Psoas muscle (tissue), 8 donors: Measurements from ENCODE around the gene COLEC12. TPM values are rescaled to one million over a fixed set of nuclear protein-coding genes. Genes with fewer than 3 reads are reported as not detected.
A peak's percentile ranks its signal among the peaks of the same experiment; 100 is the strongest.

Experiments
- ATAC-seq, 4 donors: fragments of 200-7000 bp; cut with Tn5 transposase; one replicate each; pipeline ENCODE4 v1.9.1; 2020; ENCODE audit warnings: moderate library complexity in 3 of 4, mild to moderate bottlenecking in 2 of 4
- DNase-seq, 2 donors: peaks; one replicate each; pipeline ENCODE4 v3.0.0-alpha.2; 2020
- H3K27ac ChIP-seq: fragments of 200-600 bp; one replicate; pipeline ENCODE4 v1.8.0; 2022
- H3K27me3 ChIP-seq, 3 donors: fragments of 200-600 bp in 1 of 3; one replicate each; pipeline versions ENCODE4 v1.6.1 to v1.8.0; 2013 to 2022; ENCODE audit warnings: low read length in 2 of 3, mild to moderate bottlenecking in 2 of 3, moderate library complexity in 1 of 3; ENCODE audit not compliant: insufficient read depth in 3 of 3
- H3K36me3 ChIP-seq, 2 donors: fragments of 200-600 bp in 1 of 2; one replicate each; pipeline versions ENCODE4 v1.6.1 to v1.8.0; 2013 to 2022; ENCODE audit warnings: low read depth in 1 of 2, mild to moderate bottlenecking in 1 of 2, moderate library complexity in 1 of 2; ENCODE audit not compliant: insufficient read depth in 1 of 2
- H3K4me1 ChIP-seq: fragments of 200-600 bp; one replicate; pipeline ENCODE4 v1.8.0; 2022
- H3K4me3 ChIP-seq: fragments of 200-600 bp; one replicate; pipeline ENCODE4 v1.8.0; 2022; ENCODE audit warnings: mild to moderate bottlenecking
- H3K9me3 ChIP-seq: fragments of 200-600 bp; one replicate; pipeline ENCODE4 v1.8.0; 2022
- WGBS, 3 donors: extraction: QIAGEN DNeasy Blood & Tissue Kit; methylation state at CpG; one replicate each; pipeline versions ENCODE4 v1.1.6 to v1.1.7; 2013; 5-methylcytosine and 5-hydroxymethylcytosine counted together
- intact Hi-C, 2 donors: fragments of 100-400 bp; cut with DNase I; formaldehyde crosslinking; loops; one replicate each; pipeline versions ENCODE4 v1.11.0 to v1.14.2; 2022
- polyA plus RNA-seq, 3 donors: library from polyadenylated mRNA; stranded (reverse); fragments of 200-250 nt; gene quantifications; one replicate each; pipeline ENCODE4 v1.2.3, GENCODE V29; 2013
- total RNA-seq, 4 donors: library from RNA; stranded (reverse); fragmentation: NEBNext Ultra II Directional in 2 of 4; extraction: Animal tissue kit (Norgen Biotek cat#: 25700) in 2 of 4; gene quantifications; one replicate each; pipeline versions ENCODE4 v1.2.1 to v1.2.4, GENCODE V29; 2021 to 2023
- TF ChIP-seq, protein P1 (sequence below): fragments of 200-600 bp; IDR thresholded peaks from one replicate; pipeline ENCODE4 v1.8.0; 2022; ENCODE audit warnings: antibody characterized with exemption
- donor health status: healthy with polysubstance abuse.
- donor health status: DM: no; HTN: no; CAD: no; lungs with moderate emphysema.
- donor health status: Bipolar disorder and iron deficiency.
- donor health status: healthy.
- donor health status: DM: yes; HTN: yes; CAD: no.
- donor health status: DM: no; HTN: no; CAD: no.
- donor health status: DM: no; HTN: no; CAD: no.
- donor health status: DM: yes; HTN: yes; CAD: no.

Gene COLEC12
- total and polyA plus RNA-seq, 7 donors = 0.80 to 6.4 (median 3.4) TPM

DNA sequence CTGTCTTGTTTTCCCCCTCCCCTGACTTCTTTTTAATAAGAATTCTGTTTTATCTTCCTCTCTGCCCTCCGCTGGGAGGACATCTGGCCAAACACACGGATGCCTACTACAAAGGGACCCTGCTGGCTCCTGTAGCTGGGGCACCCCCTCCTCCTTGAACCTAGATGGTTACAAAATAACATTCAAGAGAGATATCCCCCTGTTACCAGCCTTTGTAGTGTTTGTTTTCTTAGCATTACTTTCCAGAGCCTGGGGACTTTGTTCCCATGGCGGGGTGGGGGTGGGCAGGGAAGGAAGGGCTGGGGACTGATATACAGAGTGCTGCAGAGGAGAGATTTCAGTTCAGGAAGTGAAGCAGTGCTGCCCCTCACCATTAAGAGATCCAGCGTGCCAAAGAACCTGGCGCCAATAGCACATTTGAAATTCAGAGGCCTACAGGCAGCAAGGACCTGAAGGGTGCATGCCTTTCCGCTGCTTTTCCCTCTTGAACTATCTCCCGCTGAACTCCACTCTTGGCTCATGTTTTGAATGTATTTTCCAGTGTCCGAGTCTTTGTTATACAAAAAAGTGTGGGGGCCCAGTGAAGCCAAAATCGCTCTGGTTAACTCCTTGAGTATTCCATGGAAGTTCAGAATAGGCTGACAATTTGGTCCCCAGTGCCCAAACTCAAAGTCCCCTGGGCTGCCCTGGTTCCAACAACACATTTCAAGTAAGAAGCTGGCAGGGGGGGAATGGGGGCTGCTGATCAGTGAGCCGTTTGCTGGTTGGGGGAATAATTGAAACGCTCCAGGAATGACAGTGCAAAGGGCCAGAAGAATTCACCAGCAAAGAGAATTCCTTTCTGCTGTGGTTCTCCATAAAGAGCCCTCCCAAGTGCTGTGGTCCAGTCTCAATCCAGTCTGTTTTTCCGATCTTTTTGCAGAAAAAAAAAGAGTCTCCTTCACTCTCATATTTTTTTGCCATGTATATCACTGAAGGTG is 137.9 kb downstream of the COLEC12 start:
- Histone ChIP-seq H3K27ac (peak overlapping the region; percentile 16), H3K9me3 (no peaks in the 10 kb centered on the region), H3K4me3 (no peak overlapping the region), H3K4me1 (no peaks in the 10 kb centered on the region), H3K27me3 (peaks cover 0 to 5% (median 0%) of the 10 kb centered on the region in 3 donors), H3K36me3 (no peaks in the 10 kb centered on the region)
- TF ChIP-seq, protein P1, sequence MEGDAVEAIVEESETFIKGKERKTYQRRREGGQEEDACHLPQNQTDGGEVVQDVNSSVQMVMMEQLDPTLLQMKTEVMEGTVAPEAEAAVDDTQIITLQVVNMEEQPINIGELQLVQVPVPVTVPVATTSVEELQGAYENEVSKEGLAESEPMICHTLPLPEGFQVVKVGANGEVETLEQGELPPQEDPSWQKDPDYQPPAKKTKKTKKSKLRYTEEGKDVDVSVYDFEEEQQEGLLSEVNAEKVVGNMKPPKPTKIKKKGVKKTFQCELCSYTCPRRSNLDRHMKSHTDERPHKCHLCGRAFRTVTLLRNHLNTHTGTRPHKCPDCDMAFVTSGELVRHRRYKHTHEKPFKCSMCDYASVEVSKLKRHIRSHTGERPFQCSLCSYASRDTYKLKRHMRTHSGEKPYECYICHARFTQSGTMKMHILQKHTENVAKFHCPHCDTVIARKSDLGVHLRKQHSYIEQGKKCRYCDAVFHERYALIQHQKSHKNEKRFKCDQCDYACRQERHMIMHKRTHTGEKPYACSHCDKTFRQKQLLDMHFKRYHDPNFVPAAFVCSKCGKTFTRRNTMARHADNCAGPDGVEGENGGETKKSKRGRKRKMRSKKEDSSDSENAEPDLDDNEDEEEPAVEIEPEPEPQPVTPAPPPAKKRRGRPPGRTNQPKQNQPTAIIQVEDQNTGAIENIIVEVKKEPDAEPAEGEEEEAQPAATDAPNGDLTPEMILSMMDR = no peak
- intact Hi-C loops = no loop called here
- 52 to 58% (median 52%) methylated on average over 12 of the region's 12 CpGs for WGBS, 3 donors
- DNase-seq = no peak
- ATAC-seq = no peak

DNA sequence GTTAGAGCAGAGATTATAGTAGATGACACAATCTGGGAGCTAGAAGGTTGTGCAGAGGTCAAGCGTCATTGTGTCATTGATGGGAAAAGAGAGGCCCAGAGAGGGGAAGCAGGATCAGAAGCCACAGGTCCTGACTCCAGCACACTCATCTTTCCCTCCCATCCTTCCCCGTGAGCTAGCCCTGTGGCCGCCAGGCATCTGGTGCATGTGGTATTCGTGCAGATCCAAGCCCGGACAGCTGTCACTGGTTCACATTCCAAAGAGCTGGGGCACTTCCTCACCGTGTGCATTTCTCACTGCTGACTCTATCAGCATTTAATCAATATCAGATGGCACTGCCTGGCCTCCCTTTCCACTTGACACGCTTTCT is 138.6 kb downstream of the COLEC12 start:
- intact Hi-C loops = no loop called here
- DNase-seq = peak; percentile 68 to 77

DNA sequence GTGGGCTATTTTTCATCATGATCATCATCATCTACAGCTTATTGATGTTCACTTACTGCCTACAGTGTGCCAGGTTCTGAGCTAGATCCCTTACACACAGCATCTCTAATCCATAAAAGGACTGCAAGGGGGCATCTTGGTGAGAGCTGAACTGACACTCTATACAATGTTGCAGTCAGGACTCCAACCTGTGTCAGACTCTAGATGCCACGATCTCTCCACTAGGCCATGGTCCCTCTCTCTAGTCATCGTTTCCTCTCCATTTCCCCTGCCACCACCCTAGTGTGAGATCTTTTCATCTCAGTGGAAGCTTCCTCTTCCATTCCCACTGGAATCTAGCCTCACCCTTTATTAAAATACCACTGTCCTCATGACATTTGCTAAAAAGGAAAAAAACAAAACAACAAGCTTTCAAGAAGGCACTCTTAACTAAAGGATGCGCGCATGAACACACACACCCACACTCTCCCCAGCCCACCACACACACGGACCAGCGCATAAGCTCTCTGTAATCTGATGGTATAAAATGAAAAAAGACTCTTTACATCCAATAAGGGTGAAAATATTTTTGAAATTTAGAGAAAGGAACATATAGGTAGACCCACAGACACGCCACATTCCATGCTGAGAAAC is 139.3 kb downstream of the COLEC12 start:
- H3K36me3 ChIP-seq = no peaks in the 10 kb centered on the region
- no peaks in the 10 kb centered on the region for H3K9me3 ChIP-seq
- ATAC-seq = no peak
- peaks cover 0 to 5% (median 0%) of the 10 kb centered on the region in 3 donors for H3K27me3 ChIP-seq
- H3K4me1 ChIP-seq = no peaks in the 10 kb centered on the region
- TF ChIP-seq, protein P1 = no peak
- intact Hi-C loops = no loop called here
- H3K4me3 ChIP-seq = no peak overlapping the region
- H3K27ac ChIP-seq = peak overlapping the region; percentile 23
- WGBS, 3 donors = 93 to 96% (median 95%) methylated on average over 7 of the region's 7 CpGs
- no peak for DNase-seq

More for the DNA sequence above, 138.6 kb downstream of the COLEC12 start:
- peaks cover 0 to 5% (median 0%) of the 10 kb centered on the region in 3 donors for H3K27me3 ChIP-seq
- no peaks in the 10 kb centered on the region for H3K36me3 ChIP-seq
- H3K9me3 ChIP-seq = no peaks in the 10 kb centered on the region
- WGBS, 3 donors = 26 to 28% (median 28%) methylated on average over 7 of the region's 7 CpGs
- peak; percentile 52 to 86 (median 68) for ATAC-seq
- TF ChIP-seq, protein P1 = no peak
- H3K4me1 ChIP-seq = no peaks in the 10 kb centered on the region
- no peak overlapping the region for H3K4me3 ChIP-seq
- H3K27ac ChIP-seq = peak overlapping the region; percentile 16

DNA sequence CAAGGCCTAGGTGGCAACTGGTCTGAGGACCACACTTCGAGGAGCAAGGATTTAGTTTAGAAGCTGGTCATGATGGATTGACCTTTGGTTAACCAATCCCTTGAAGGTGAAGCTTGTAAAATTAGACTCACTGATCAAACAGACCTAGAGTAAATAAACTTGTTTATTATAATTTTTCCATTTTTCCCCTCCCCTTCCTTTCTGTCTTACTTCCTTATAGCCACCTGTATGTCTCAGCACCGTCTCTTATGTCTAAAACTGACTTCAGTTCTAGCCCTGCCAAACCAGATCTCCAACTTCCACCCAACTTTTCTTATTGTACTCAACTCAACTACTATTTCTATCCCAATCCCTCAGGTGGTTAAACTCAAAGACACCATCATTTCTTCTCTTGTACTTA is 139.8 kb downstream of the COLEC12 start:
- peaks cover 0 to 5% (median 0%) of the 10 kb centered on the region in 3 donors for H3K27me3 ChIP-seq
- H3K9me3 ChIP-seq = no peaks in the 10 kb centered on the region
- H3K4me3 ChIP-seq = no peak overlapping the region
- no peak overlapping the region for H3K27ac ChIP-seq
- no peaks in the 10 kb centered on the region for H3K36me3 ChIP-seq
- TF ChIP-seq, protein P1 = no peak
- H3K4me1 ChIP-seq = no peaks in the 10 kb centered on the region
- intact Hi-C loops = no loop called here
- ATAC-seq (no peak), DNase-seq (no peak)
- 93 to 97% (median 94%) methylated on average over 2 of the region's 2 CpGs for WGBS, 3 donors
